ENCODE data around the gene IDS. TPM values are rescaled to one million over a fixed set of nuclear protein-coding genes. Genes with fewer than 3 reads are reported as not detected.
"Not testable (repeated sequence)": the region's sequence is repeated elsewhere in the genome, so short reads cannot be mapped to it uniquely, and the experiment has no call there.

The IDS gene
- total RNA-seq, 1 donor from 2014 or later = 67.6 TPM

DNA sequence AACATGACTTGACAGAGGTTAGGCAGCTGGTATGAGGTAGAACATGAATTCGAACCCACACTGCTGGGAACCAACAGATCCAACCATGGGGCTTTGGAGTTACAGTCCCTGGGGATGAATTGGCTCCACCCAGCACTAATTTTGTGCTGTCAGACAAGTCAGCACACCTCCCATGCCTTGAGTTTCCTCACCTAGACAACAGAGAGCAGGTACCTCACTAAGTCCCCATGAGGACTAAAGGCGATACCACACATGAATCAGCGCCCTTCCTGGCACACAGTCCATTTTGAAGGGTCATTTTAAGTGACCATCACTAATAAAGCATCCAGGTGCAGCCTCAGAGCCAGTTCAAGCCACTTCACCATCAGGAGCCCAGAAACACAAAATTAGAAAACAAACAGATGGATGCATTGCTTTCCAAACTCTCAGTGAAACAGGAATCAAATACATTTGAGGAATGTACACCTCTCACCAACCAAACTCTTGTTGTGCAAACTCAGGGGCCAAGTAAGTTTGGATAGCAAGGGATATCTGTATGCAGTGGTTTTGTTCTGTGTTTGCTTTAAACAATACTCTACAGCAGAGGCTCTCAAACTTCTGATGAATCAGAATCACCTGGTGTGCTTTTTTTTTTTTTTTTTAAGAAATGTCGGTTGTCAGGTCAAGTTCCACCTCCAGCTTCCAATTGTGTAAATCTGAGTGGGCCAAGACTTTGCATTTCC, 10.1 kb downstream of the IDS start:
- DNase-seq (ENCODE audit: extremely low spot score, unreplicated experiment) = no peak
- peaks cover 15% of the 10 kb centered on the region for H3K36me3 Mint-ChIP-seq (ENCODE audit: unreplicated experiment)
- H3K9me3 Mint-ChIP-seq (ENCODE audit: unreplicated experiment) = no peaks in the 10 kb centered on the region
- TF ChIP-seq, protein P1, sequence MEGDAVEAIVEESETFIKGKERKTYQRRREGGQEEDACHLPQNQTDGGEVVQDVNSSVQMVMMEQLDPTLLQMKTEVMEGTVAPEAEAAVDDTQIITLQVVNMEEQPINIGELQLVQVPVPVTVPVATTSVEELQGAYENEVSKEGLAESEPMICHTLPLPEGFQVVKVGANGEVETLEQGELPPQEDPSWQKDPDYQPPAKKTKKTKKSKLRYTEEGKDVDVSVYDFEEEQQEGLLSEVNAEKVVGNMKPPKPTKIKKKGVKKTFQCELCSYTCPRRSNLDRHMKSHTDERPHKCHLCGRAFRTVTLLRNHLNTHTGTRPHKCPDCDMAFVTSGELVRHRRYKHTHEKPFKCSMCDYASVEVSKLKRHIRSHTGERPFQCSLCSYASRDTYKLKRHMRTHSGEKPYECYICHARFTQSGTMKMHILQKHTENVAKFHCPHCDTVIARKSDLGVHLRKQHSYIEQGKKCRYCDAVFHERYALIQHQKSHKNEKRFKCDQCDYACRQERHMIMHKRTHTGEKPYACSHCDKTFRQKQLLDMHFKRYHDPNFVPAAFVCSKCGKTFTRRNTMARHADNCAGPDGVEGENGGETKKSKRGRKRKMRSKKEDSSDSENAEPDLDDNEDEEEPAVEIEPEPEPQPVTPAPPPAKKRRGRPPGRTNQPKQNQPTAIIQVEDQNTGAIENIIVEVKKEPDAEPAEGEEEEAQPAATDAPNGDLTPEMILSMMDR (IDR thresholded peaks at IDR 0.05) = no peak
- no peak overlapping the region for H3K4me3 Mint-ChIP-seq (ENCODE audit: unreplicated experiment)
- H3K27me3 Mint-ChIP-seq (ENCODE audit: unreplicated experiment) = no peaks in the 10 kb centered on the region
- H3K4me1 Mint-ChIP-seq (ENCODE audit: unreplicated experiment) = peaks cover 17% of the 10 kb centered on the region
- peak overlapping the region; percentile 41 for H3K27ac Mint-ChIP-seq (ENCODE audit: unreplicated experiment)

DNA sequence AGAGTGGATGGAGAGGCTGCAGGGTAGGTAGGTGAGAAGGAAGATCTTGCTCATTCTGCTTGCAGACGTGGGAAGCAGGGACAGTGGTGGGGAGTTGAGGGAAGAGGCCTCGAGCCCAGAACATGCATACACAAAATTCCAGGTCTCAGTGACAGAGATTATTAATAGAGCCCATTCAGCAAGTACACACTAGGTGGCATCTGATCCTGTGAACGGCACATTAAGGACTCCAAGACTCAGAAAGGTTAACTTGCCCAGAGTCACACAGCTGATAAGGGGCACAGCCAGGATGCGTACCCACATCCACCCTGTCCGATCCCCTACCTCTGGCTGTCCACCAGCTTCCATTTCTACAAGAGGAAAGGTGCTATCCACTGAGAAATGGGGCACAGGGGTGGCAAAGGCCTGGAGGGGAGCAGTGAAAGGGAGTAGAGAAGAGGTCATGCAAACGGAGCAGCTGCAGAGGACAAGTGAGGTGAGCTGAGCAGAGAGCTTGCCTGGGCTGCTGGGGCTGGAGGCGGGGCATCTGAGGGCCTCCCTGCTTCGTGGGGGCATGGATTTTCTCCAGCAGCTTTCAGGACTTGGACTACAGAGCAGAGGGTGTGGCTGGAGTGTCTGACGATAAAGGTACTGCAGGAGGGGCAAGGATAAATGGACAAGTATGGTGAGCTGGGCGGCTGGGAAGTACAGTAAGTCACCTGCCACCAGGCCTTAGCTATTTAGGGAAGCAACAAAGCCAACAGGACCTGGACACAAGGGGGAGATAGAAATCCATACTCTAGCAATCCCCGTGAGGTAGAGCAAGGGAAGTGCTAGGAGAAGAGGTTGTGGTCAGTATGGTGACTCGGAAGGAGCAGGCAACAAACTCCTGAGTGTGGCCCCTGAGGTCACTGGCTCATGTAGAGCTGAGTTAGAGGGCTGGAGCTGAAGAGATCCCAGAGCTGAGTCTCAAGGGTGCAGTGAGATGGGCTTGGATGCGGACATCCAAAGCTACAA, 11.2 kb downstream of the IDS start:
- no peak overlapping the region for H3K27ac Mint-ChIP-seq (ENCODE audit: unreplicated experiment)
- no peaks in the 10 kb centered on the region for H3K27me3 Mint-ChIP-seq (ENCODE audit: unreplicated experiment)
- peaks cover 17% of the 10 kb centered on the region for H3K4me1 Mint-ChIP-seq (ENCODE audit: unreplicated experiment)
- H3K4me3 Mint-ChIP-seq (ENCODE audit: unreplicated experiment) = no peak overlapping the region
- TF ChIP-seq, protein P1 (IDR thresholded peaks at IDR 0.05) = no peak
- no peaks in the 10 kb centered on the region for H3K9me3 Mint-ChIP-seq (ENCODE audit: unreplicated experiment)
- DNase-seq (ENCODE audit: extremely low spot score, unreplicated experiment) = no peak
- H3K36me3 Mint-ChIP-seq (ENCODE audit: unreplicated experiment) = peaks cover 17% of the 10 kb centered on the region

DNA sequence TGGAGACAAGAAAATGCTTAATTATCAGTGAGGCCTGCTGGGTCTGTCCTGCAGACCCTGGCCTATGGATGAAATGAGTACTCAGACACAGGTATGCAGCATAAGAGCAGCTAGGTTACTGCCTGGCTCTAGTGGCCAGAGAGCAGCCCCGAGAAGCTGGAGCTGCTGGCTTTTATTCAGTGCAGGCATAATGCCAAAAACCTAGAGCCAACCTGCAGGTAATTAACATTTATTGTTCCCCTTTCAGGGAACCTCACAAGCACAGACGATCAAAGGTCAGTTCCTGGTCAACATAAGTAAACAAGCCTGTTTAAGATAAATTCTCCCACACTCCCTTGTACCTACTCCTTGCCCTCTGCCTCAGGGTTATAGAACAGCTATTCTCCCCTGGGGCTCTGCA, 13.3 kb downstream of the IDS start:
- no peaks in the 10 kb centered on the region for H3K9me3 Mint-ChIP-seq (ENCODE audit: unreplicated experiment)
- TF ChIP-seq, protein P1 (IDR thresholded peaks at IDR 0.05) = no peak
- no peak overlapping the region for H3K27ac Mint-ChIP-seq (ENCODE audit: unreplicated experiment)
- peaks cover 21% of the 10 kb centered on the region for H3K36me3 Mint-ChIP-seq (ENCODE audit: unreplicated experiment)
- no peak overlapping the region for H3K4me3 Mint-ChIP-seq (ENCODE audit: unreplicated experiment)
- no peak for DNase-seq (ENCODE audit: extremely low spot score, unreplicated experiment)
- H3K27me3 Mint-ChIP-seq (ENCODE audit: unreplicated experiment) = no peaks in the 10 kb centered on the region
- H3K4me1 Mint-ChIP-seq (ENCODE audit: unreplicated experiment) = peaks cover 14% of the 10 kb centered on the region

DNA sequence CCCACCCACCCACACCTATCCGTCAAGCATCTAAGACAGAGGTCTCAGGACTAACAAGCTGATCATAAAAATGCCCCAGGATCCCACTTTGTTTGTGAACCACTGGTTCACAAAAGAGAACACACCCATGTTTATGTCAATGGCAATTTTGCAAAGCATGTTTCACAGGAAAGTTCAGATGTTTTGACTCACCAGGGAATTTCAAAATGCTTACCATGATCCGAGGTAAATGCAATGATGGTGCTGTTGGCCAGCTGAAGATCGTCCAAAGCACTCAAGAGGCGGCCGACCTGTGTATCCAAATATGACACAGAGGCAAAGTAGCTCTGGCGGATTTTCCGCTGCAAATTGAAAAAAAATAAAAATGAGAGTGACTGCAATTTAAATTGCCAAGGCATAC, 15.0 kb downstream of the IDS start:
- H3K27me3 Mint-ChIP-seq (ENCODE audit: unreplicated experiment) = no peaks in the 10 kb centered on the region
- H3K4me1 Mint-ChIP-seq (ENCODE audit: unreplicated experiment) = peaks cover 3% of the 10 kb centered on the region
- peaks cover 20% of the 10 kb centered on the region for H3K36me3 Mint-ChIP-seq (ENCODE audit: unreplicated experiment)
- no peak for DNase-seq (ENCODE audit: extremely low spot score, unreplicated experiment)
- H3K27ac Mint-ChIP-seq (ENCODE audit: unreplicated experiment) = no peak overlapping the region
- no peak overlapping the region for H3K4me3 Mint-ChIP-seq (ENCODE audit: unreplicated experiment)
- TF ChIP-seq, protein P1 (IDR thresholded peaks at IDR 0.05) = no peak
- no peaks in the 10 kb centered on the region for H3K9me3 Mint-ChIP-seq (ENCODE audit: unreplicated experiment)

DNA sequence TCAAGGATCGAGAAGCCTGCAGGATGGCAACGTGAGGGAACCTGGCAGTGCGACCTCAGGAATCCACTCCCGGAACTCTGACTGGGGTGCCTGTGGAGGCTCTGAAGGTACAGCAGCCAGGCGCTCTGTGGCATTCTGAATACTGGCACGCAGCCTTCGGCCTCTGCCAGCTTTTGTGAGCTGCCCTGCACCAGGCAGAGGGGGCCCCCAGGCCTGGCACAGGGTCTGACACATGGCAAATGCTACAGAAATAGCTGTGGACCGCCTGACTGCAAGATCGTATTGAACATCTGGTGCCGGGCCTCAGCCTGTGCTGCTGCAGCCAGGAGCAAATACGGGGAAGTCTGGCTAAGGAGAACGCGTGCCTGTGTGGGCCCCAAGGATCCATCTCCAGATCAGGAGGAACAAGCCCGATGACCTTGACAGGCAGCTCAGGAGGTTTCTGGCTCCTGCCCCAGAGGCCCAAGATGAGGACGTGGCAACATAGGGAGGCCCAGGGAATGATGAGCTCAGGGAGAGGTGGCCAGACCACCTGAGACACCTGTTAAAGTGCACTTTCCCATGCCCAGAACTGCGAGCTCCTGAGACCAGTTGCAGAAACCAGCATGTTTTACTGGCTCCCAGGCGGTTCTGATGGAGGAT, 16.6 kb downstream of the IDS start:
- peaks cover 17% of the 10 kb centered on the region for H3K36me3 Mint-ChIP-seq (ENCODE audit: unreplicated experiment)
- H3K4me1 Mint-ChIP-seq (ENCODE audit: unreplicated experiment); H3K4me3 Mint-ChIP-seq (ENCODE audit: unreplicated experiment); H3K27me3 Mint-ChIP-seq (ENCODE audit: unreplicated experiment); H3K27ac Mint-ChIP-seq (ENCODE audit: unreplicated experiment); H3K9me3 Mint-ChIP-seq (ENCODE audit: unreplicated experiment); DNase-seq (ENCODE audit: extremely low spot score, unreplicated experiment): not testable (repeated sequence)

DNA sequence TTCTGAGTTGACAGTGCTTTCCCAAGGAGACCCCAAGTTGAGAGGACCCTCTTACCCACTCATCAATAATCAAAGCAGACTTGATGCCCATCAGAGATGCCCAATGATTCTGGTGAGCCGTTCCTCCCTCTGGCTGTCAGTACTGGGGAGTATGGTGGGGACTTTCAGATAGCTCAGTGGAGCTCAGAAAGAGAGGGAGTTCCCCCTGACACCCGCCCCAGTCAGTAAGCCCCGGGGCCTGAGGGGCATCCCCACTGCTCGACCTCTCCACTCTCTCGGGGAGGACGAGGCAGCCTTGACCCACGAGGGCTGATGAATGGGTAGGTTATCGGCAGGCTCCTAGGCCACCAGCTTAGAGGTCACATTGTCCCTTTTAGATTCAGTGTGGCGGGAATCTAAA, 17.1 kb downstream of the IDS start:
- H3K9me3 Mint-ChIP-seq (ENCODE audit: unreplicated experiment); H3K4me1 Mint-ChIP-seq (ENCODE audit: unreplicated experiment); H3K4me3 Mint-ChIP-seq (ENCODE audit: unreplicated experiment); H3K27ac Mint-ChIP-seq (ENCODE audit: unreplicated experiment); H3K27me3 Mint-ChIP-seq (ENCODE audit: unreplicated experiment); DNase-seq (ENCODE audit: extremely low spot score, unreplicated experiment): not testable (repeated sequence)
- H3K36me3 Mint-ChIP-seq (ENCODE audit: unreplicated experiment) = peaks cover 17% of the 10 kb centered on the region

All from osteocyte (in vitro differentiated cells).